Stimulated activated naive CD8-positive, alpha-beta T cell treated with anti-CD3 and anti-CD28 coated beads, Interleukin-15, amount 100 ng/mL, for 72 hours (primary cell): ENCODE data around the gene SYT14.
"Not testable (repeated sequence)": the region's sequence is repeated elsewhere in the genome, so short reads cannot be mapped to it uniquely, and the experiment has no call there.

Experiments used
- ATAC-seq: fragments of 150-1000 bp; cut with Tn5 transposase; 2 replicates; pipeline ENCODE4 v1.10.0; 2021; ENCODE audit warnings: mild to moderate bottlenecking, moderate library complexity
- DNase-seq, 2 donors: peaks; one replicate each; pipeline ENCODE4 v3.0.0; 2021 to 2022
- H3K27ac Mint-ChIP-seq, 2 donors: one replicate each; pipeline ENCODE4 v1.8.0; 2022; ENCODE audit warnings: mild to moderate bottlenecking in 2 of 2, mixed read lengths in 2 of 2, moderate library complexity in 2 of 2
- H3K27me3 Mint-ChIP-seq: one replicate; pipeline ENCODE4 v1.8.0; 2022; ENCODE audit warnings: mixed read lengths
- H3K4me1 Mint-ChIP-seq: one replicate; pipeline ENCODE4 v1.8.0; 2022; ENCODE audit warnings: mild to moderate bottlenecking, mixed read lengths
- H3K4me3 Mint-ChIP-seq, 2 donors: one replicate each; pipeline ENCODE4 v1.8.0; 2022; ENCODE audit warnings: mild to moderate bottlenecking in 2 of 2, mixed read lengths in 2 of 2, moderate library complexity in 1 of 2
- H3K9me3 Mint-ChIP-seq, 2 donors: one replicate each; pipeline ENCODE4 v1.8.0; 2022; ENCODE audit warnings: mixed read lengths in 2 of 2

SYT14 gene

DNA sequence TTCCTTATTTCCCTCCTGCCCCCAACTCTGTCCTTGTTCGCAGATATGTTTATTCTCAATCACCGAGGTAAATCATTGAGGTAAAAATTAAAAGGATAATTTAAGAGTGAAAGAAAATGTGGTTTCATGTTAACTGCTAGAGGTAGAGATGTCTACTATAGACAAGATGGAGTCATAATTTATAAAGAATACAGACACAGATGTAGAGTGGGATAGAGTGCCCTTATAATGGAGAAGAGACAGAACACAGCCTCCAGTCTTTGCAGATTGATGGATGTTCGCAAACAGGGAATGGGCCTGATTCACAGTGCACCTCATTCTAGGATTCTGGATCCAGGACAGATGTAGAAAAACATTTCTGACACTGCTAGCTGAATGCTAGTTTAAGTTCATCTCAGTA lies 155.4 kb downstream of the SYT14 start:
- no peak for ATAC-seq
- Mint-ChIP-seq H3K4me1 (no peaks in the 10 kb centered on the region), H3K9me3 (no peaks in the 10 kb centered on the region), H3K27ac (no peak overlapping the region), H3K27me3 (no peaks in the 10 kb centered on the region), H3K4me3 (no peak overlapping the region)
- DNase-seq: no peak

DNA sequence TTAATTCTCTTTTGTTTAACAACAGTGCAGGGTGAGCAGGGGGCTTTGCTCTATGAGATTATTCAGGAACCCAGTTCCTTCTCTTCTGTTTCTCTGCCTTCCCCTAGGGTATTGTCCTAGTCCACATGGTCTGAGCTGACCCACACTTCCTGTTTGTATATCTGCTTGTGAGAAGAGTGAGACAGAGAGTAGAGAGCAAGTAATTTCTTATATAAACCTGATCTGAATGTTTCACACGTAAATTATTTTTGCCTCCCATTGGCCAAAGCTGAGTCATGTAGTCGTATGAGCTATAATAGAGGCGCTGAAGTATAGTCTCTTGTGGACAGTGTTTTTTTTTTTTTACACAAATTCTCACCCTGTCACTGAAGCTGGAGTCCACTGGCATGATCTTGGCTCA lies 160.3 kb downstream of the SYT14 start:
- Mint-ChIP-seq H3K27ac (no peak overlapping the region), H3K4me1 (no peaks in the 10 kb centered on the region), H3K27me3 (no peaks in the 10 kb centered on the region), H3K9me3 (no peaks in the 10 kb centered on the region), H3K4me3 (no peak overlapping the region)
- ATAC-seq: no peak
- DNase-seq: no peak

DNA sequence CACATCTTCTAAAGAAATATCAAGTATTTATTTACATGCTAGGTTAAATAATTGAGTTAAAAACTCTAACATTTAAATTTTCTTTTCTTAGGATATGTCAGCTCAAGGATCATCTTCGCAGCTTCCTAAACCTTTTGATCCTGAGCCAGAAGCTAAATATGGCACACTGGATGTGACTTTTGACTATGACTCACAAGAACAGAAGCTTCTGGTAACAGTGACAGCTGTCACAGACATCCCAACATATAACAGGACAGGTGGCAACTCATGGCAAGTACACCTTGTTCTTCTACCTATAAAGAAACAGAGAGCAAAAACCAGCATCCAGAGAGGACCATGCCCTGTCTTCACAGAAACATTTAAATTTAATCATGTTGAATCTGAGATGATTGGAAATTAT lies 161.9 kb downstream of the SYT14 start:
- DNase-seq (no peak), ATAC-seq (no peak)
- no peak overlapping the region for H3K4me3 Mint-ChIP-seq
- H3K27me3 Mint-ChIP-seq: no peaks in the 10 kb centered on the region
- no peak overlapping the region for H3K27ac Mint-ChIP-seq
- no peaks in the 10 kb centered on the region for H3K4me1 Mint-ChIP-seq
- no peaks in the 10 kb centered on the region for H3K9me3 Mint-ChIP-seq

DNA sequence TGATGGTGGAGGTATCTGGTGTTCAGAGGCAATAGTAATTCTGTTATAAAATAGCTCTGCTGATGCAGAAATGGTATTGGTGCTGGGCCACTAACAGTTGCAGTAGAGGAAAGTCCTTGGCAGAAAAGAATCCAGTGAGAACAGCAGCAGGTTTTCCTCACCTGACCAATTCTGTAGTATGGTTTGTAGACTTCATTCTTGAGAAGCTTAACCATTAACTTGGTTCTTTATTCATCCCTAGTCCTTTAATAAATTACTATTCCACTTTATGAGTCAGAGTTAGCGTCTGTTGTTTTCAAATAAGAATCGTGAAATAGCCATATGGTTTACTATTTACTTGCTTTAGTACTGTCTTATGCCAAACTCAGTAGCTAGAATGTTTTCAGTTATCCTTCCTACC lies 166.1 kb downstream of the SYT14 start:
- ATAC-seq: no peak
- Mint-ChIP-seq H3K4me3 (no peak overlapping the region), H3K27me3 (no peaks in the 10 kb centered on the region), H3K4me1 (no peaks in the 10 kb centered on the region), H3K27ac (no peak overlapping the region), H3K9me3 (peaks cover 8 to 9% of the 10 kb centered on the region in 2 donors)
- no peak for DNase-seq

DNA sequence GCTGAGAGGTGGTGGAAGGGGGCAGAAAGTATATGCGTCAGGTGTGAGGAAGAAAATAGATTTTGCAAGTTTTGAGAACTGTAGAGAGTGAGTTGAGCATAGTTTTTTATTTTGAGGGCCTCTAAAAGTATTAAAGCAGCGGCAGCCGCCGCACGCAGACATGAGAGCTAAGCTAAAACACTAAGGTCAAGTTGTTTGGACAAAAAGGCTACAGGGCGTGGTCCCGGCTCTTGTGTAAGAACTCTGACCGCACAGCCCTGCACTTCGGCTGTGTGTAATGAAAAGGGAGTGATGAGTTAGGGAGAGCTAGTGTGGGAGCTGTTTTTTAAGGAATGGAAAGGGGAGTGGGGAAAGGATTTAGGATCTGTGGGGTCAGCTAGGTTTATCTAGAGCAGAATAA lies 174.9 kb downstream of the SYT14 start:
- ATAC-seq, H3K27ac Mint-ChIP-seq, H3K27me3 Mint-ChIP-seq, DNase-seq, H3K9me3 Mint-ChIP-seq, H3K4me3 Mint-ChIP-seq, H3K4me1 Mint-ChIP-seq: not testable (repeated sequence)

DNA sequence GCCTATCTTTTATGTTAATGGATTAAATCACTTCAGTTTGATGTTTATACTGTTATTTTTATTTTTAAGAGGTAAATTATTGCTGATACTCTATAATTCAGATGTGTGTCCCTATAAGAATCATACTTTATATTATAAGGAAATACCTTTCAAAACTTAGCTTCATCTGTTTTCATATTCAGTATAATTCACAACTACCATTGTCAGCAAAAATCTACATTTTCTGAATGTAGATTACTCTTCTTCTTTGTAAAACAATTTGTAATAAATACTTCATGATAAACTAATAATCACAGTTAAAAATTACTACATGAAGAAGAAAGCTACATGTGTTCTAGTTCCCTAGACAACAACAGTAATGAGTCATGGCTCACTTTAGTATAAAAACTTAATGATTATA lies 179.2 kb downstream of the SYT14 start:
- no peak overlapping the region for H3K27ac Mint-ChIP-seq
- DNase-seq: no peak
- no peaks in the 10 kb centered on the region for H3K4me1 Mint-ChIP-seq
- no peak for ATAC-seq
- no peak overlapping the region for H3K4me3 Mint-ChIP-seq
- no peaks in the 10 kb centered on the region for H3K9me3 Mint-ChIP-seq
- H3K27me3 Mint-ChIP-seq: no peaks in the 10 kb centered on the region

DNA sequence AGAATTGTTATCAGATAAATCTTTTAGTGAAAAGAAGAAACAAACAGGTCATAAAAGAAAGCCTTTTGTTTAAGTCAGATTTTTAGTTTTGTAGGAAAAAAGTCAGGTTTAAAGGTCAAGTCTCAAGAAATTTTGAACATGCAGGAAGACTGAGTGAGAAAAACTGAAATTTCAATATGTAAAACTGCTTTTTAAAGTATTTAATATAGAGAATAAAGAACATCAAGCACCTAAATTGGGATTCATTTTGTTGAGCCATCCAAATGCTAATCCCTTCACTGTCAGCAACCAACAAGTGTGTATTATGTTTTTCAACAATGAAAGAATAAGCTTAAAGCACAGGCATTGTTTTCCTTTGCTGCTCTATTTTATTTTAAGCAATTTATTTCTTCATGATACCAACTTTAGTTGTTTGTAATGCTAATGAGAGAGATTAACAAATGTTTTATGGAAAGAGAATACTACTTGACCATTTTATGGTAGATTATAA lies 179.7 kb downstream of the SYT14 start:
- no peaks in the 10 kb centered on the region for H3K9me3 Mint-ChIP-seq

DNA sequence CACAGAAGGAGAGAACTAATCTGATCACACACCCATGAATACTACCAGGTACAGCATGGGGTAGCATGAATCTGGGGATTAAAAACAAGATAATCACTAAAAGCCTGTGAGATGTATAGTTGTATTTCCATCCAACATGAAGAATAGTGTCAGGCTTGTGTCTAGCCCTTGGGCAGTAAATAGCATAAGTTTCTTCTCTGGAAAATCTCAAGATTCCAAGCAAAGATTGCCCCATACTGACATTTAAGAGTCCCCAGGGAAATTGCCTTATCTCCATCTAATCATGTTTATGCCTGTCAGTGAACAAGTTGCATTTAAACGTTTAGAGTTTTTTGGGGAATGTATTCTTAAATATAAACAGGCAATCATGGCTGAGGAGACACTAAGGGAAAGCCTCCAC lies 185.4 kb downstream of the SYT14 start:
- no peaks in the 10 kb centered on the region for H3K9me3 Mint-ChIP-seq

More for the DNA sequence above, 179.7 kb downstream of the SYT14 start:
- DNase-seq: no peak
- no peaks in the 10 kb centered on the region for H3K27me3 Mint-ChIP-seq
- no peak overlapping the region for H3K27ac Mint-ChIP-seq
- no peak overlapping the region for H3K4me3 Mint-ChIP-seq
- no peaks in the 10 kb centered on the region for H3K4me1 Mint-ChIP-seq
- no peak for ATAC-seq

DNA sequence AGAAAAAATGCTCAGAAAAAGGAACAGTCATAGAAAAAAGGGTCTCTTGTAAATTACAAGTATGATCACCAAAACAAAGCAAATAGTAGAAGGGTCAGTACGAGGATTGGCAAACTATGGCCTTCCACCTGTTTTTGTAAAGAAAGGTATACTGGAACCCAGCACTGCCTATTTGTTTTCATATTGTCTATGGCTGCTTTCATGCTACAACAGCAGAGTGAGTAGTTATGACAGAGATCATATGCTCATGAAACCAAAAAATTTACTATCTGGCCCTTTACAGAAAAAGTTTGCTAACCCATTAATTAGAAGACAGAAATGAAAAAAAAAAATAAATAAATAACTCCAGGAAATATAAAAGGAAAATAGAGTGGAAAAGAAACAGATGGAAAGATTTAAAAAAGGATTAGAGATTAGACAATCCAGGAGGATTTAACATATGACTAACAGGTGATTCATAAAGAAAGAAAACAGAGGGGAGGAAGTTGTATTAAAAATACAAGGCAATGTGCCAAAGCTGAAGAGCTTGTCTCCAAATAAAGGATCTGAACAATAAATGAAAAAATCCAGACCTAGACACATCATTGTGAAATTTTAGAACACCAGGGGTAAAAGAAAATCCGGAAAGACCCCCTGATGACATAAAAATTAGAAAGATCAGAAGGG lies 186.0 kb downstream of the SYT14 start:
- Mint-ChIP-seq H3K9me3 (no peaks in the 10 kb centered on the region), H3K4me1 (no peaks in the 10 kb centered on the region), H3K4me3 (no peak overlapping the region), H3K27me3 (peaks cover 15% of the 10 kb centered on the region), H3K27ac (no peak overlapping the region)
- ATAC-seq (no peak), DNase-seq (no peak)

More for the DNA sequence above, 185.4 kb downstream of the SYT14 start:
- Mint-ChIP-seq H3K4me1 (no peaks in the 10 kb centered on the region), H3K27ac (no peak overlapping the region), H3K27me3 (peaks cover 15% of the 10 kb centered on the region), H3K4me3 (no peak overlapping the region)
- no peak for ATAC-seq
- no peak for DNase-seq

DNA sequence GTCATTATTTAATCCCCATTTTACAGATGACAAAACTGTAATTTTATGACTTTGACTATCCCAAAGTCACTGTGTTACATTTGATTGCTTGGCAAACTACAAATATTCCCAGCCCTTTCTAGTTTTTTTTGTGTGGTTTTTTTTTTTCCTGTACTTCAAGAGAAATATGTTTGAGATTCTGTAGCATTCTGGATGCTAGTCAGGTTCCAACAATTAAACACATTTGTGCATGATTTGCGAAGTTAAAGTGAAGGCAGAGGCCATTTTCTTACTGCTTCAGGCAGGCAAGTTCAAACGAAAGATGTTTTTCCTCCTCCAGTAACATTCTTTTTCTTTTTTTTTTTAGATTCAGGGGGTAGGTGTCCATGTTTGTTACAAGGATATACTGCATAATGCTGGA lies 186.7 kb downstream of the SYT14 start:
- Mint-ChIP-seq H3K9me3 (no peaks in the 10 kb centered on the region), H3K27me3 (peaks cover 15% of the 10 kb centered on the region), H3K4me3 (no peak overlapping the region), H3K4me1 (no peaks in the 10 kb centered on the region), H3K27ac (no peak overlapping the region)
- no peak for DNase-seq
- no peak for ATAC-seq

DNA sequence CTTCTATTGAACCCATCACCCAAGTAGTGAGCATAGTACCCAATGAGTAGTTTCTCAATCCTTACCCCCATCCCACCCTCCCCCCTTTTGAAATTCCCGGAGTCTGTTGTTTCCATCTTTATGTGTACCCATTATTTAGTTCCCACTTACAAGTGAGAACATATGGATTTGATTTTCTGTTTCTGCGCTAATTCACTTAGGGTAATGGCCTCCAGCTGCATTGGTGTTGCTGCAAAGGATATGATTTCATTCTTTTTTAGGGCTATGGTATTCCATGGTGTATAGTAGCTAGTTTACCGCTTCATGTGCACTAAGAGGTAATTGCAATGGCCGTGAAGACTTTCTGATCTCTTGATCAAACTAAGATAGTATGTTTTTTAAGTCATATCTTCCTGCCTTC lies 187.1 kb downstream of the SYT14 start:
- no peak for DNase-seq
- no peak for ATAC-seq
- Mint-ChIP-seq H3K27me3 (peaks cover 15% of the 10 kb centered on the region), H3K27ac (no peak overlapping the region), H3K9me3 (no peaks in the 10 kb centered on the region), H3K4me1 (no peaks in the 10 kb centered on the region), H3K4me3 (no peak overlapping the region)

DNA sequence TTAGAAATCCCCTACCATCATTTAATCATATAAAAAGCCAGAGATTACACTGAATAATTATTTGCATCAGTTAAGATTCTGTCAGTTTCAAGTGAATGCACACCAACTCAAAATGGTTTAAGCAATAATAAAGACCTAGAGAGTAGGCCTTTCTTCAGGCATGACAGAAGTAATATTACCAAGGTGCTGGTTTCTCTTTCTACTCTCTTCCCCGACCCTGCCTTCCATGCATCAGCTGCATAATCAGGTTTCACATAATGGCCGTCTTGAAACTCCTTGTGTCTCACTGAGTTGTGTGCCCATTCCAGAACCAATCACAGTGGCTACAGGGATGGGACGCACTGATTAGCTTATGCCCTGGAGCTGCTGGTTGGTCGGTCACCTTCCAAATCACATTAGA lies 191.1 kb downstream of the SYT14 start:
- no peaks in the 10 kb centered on the region for H3K9me3 Mint-ChIP-seq
- no peak for ATAC-seq

DNA sequence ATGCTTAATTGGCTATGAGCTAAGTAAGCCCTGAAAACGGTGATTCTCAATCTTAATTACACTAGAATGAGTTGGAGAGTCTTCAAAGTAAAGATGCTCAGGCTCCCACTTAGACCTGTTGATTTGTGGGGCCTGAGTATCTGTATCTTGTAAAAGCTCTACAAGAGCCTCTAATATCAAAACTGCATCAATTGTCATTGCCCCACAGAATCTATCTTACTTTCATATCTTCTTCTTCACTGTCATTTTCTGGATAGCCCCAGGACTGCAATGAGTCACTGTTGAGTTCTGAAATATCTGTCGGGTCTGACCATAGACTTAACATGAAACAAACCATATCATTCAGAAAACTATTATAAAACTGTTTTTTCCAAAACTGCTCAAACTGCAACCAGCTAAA lies 191.7 kb downstream of the SYT14 start:
- H3K4me1 Mint-ChIP-seq: no peaks in the 10 kb centered on the region
- peak; percentile 86 for ATAC-seq
- no peaks in the 10 kb centered on the region for H3K27me3 Mint-ChIP-seq
- no peak overlapping the region for H3K4me3 Mint-ChIP-seq
- no peak overlapping the region for H3K27ac Mint-ChIP-seq
- DNase-seq: no peak
- no peaks in the 10 kb centered on the region for H3K9me3 Mint-ChIP-seq

More for the DNA sequence above, 191.1 kb downstream of the SYT14 start:
- DNase-seq: no peak
- Mint-ChIP-seq H3K27ac (no peak overlapping the region), H3K4me1 (no peaks in the 10 kb centered on the region), H3K27me3 (peaks cover 5% of the 10 kb centered on the region), H3K4me3 (no peak overlapping the region)

DNA sequence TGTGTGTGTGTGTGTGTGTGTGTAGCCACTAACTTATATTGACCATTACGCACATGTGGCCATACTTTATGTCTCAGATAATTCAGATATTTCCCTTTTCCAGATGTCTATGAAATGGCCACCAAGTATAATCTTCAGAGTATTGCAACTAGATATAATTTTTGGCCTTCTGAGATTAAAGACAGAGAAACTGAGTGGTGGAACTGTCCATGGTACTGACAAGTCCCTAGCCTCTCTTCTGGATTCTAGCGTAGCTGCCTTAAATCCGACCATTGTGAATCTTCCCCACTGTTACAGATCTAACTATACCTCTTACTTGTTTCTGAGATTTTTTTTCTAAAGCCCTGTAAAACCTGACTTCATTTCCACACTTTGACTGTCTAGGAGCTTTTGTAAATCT lies 194.6 kb downstream of the SYT14 start:
- Mint-ChIP-seq H3K27me3 (no peaks in the 10 kb centered on the region), H3K9me3 (peaks cover 0 to 4% of the 10 kb centered on the region in 2 donors), H3K4me1 (no peaks in the 10 kb centered on the region), H3K4me3 (no peak overlapping the region), H3K27ac (no peak overlapping the region)
- ATAC-seq: no peak
- no peak for DNase-seq

DNA sequence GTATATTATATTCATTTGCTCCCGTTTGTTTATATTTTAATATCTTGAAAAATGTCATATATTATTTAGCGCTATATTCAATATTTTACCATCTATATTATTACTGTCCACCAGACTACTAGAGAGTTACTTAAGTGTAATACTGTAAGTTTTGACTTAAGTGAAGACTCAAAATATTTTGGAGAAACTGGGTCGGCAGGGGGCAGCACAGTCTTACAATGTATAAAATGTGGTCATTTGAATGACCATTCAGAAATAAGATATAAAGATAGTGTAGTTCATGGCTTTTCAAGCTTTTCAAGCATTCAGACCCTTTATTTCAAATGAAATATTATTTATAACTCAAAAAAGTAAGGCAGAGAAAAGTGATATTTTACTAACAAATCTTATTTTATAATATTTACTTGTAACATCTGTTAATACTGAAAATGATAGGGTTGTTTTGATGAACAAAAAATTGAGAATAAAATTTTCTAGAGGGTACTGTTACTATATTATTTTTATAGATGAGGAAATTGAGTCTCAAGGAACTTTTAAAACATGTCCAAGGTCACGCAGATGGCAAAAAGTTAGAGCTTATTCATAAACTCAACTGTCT lies 205.5 kb downstream of the SYT14 start:
- no peak overlapping the region for H3K4me3 Mint-ChIP-seq
- DNase-seq (peak; percentile 42 to 53), ATAC-seq (peak; percentile 33)
- no peak overlapping the region for H3K27ac Mint-ChIP-seq
- peaks cover 21% of the 10 kb centered on the region for H3K27me3 Mint-ChIP-seq
- no peaks in the 10 kb centered on the region for H3K4me1 Mint-ChIP-seq
- no peaks in the 10 kb centered on the region for H3K9me3 Mint-ChIP-seq

DNA sequence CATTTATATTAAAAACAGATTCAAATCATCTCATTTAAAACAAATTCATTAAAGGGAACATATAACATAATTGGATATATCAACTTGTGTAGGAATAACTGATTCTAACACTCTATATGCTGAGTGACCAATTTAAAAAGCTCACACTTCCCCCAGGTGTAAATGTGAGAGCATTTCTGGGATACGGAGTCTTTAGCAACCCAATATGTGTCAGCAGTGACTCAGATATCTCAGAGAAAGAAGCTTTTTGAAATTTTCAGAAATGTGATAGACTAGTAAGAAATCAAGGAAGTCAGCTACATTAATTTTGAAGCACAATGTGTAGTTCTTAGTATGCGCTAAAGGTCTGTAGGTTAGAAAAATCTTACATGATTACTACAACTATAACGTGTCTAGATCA lies 206.7 kb downstream of the SYT14 start:
- Mint-ChIP-seq H3K27ac (no peak overlapping the region), H3K4me3 (no peak overlapping the region), H3K9me3 (no peaks in the 10 kb centered on the region), H3K4me1 (no peaks in the 10 kb centered on the region), H3K27me3 (peaks cover 21% of the 10 kb centered on the region)
- DNase-seq (no peak), ATAC-seq (no peak)
